DMS114 treated with DMSO at 0.1 percent for 48 hours (cell line): ENCODE measurements around the gene ANP32E.

Source experiments
- DNase-seq: peaks from one replicate; lab custom pipeline; 2025; ENCODE audit not compliant: unreplicated experiment; lab: John Stamatoyannopoulos, UW

ANP32E gene

DNA sequence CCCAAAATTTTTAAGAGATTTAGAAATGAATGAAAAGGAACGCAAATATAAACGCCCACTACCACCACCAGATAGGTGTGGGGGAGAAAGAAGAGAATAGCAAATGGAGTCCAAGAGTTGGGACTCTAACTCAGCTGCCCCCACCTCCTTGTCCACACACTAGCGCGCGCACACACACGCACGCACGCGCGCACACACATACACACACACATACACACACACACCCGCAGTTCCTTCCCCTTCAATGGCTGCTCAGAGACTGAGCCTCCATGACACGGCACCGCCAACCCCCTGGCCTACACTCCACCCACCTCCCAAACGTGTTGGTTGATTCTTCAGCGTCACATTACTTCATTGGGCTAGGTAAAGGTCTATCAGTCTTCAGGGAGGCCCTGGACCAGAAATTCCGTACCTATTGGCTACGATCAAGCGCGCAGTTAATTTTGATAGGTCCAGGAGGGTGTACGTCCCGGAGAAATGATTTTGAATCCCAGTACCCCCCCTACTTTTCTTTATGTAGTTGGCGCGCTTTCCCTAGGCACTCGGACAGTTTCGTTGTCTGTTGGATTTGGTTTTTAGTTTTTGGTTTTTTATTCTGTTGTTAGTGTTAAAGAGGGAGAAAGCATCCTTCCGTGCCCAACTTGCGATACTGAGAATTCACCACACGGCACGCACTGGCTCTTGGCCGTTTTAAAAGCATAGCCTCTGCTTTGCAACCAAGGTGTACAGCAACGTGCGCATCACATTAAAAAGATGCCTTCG lies at the start of gene ANP32E:
Gene ANP32E, minus strand, starts transcription at position 261 of the 762 bp plus-strand sequence. CDS start 326 bp downstream, outside the sequence.
- peak; percentile 100 for DNase-seq

DNA sequence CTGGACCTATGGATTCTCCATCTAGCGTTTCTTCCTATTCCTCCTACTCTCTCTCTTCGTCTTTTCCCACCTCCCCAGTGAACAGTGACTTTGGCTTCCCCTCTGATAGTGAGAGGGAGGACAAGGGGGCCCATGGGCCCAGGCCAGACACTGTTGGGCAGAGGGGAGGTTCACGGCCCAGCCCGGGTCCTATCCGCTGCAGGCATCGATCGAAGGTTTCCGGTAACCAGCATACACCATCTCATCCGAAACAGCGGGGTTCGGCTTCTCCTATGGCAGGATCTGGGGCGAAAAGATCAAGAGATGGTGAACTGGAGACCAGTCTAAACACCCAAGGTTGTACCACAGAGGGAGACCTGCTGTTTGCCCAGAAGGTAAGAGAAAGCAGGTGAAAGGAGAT lies 47.3 kb upstream of the ANP32E start:
- DNase-seq = no peak

DNA sequence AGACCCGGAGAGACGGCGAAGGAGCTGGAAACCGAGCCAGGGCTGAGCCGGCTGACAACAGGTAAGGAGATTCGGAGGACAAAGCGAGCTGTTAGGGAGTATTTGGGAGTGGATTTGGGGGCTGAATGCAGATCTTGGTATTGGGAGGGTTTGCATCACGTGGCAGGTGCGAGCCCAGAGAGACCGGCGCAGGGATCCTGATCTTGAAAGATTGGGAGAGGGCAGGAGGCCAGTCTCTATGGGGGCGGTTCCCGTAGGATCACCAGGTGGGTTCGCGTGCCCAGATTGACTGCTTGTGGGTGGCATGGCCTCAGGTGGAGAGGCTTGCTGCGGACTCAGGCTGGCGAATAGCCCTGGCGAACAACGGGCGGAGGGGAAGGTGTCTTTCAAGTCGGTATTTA lies 46.6 kb upstream of the ANP32E start:
- no peak for DNase-seq

DNA sequence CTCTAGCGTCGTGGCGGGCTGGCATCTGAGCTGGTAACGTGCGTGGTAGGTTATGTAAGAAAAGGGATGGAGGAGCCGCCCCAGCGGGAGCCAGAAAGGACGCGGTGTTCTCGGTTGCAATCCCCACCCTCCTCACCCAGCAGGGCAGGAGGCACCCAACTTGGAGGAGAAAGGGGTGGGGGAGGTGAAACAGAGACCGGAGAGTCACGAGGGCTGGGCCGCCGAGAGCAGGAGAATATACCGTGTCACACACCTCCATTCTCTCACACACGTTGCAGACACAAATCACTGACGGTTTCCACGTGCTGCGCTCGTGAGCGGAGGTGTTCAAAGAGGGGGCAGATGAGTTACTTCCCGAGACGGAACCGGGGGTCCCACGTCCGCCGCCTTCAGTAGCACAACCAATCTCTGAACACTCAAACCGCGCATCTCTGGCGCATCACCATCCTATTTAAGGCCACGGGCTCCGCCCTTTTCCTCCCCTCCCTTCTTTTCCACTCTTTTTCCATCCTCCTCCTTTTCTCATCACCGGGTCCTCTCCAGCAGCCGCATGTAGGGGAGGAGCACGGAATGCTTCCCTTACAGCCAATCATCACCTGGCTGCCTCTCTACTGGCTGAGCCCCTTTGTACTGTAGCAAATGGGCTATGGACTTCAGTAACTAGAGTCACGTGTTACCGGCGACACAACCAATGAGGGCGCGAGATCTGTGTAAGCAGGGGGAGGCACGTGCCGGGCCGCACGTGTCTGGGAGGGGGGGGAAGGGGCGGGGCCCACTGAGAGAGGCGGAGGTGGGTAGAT lies 46.0 kb upstream of the ANP32E start, which contains the start of gene CIART:
Gene CIART, plus strand, starts transcription at position 797 of the 800 bp plus-strand sequence. CDS start 714 bp downstream, outside the sequence.
- DNase-seq = peak; percentile 97

DNA sequence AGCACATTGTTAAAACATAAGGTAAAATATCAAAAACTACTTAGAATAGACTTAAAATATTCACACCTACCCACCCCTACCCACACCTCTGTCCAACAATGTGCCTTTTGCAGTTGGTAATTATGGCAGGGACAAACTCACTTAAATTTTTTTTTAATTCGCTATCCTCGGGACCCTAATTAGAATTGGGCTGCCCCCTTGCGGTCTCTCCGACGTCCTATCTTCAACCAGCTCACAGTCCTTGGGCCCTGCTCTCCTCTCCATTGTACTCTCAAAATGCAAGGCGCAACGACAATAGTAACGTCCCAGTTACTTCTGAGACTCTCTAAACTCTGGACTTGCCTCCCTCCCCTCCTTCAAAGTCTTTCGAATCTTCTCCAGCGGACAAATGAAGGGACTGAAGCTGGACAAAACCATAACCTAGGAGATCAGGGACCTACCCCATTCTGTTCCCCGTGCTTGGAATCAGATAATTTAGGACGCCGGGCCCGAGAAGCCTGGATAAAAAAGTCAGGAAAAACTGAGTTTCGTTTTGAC lies 45.4 kb upstream of the ANP32E start:
- DNase-seq = peak; percentile 87

DNA sequence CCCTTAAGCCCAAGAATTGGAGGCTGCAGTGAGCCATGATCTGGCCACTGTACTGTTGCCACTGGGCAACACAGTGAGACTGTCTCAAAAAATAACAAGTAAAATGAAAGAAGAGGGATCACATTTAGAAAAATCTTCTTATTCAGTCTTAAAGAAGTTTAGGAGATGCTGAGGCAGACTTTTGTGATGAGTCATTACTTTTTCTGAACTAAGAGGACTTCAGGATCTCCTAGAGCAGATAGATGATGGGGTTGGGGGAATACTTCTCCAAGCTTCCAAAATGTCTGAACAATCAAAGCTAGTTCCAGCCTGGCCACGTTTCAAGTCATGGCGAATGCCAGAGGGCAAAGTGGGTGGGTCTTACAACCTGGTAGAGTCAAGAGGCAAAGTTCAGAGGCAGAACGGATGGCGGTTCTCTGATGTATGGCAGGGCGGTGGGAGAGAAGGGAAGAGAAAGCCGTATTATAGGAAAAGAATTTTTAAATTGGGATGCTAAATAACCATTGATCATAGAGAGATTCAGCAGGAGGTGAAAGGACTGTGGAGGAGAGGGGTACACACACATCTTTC lies 44.3 kb upstream of the ANP32E start:
- DNase-seq = no peak

DNA sequence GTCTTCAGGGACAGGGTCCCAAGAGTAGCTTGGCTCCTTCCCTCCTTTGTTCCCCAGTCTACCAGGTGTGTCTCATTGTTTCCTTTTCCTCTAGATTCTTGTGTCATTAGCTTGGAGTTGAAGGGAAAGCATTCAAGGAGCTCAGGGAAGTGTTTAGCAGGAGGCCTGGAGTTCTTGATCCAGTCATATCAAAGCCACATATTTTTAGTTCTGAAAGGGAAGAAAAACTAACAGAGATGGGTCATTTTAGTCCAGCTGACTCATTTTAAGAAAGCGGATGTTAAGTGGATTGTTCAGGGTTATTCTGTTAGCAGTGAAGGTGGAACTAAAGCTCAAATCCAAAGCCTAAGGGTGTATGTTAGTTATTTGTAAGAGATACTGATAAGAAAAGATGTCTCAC lies 37.4 kb upstream of the ANP32E start:
- DNase-seq = no peak

DNA sequence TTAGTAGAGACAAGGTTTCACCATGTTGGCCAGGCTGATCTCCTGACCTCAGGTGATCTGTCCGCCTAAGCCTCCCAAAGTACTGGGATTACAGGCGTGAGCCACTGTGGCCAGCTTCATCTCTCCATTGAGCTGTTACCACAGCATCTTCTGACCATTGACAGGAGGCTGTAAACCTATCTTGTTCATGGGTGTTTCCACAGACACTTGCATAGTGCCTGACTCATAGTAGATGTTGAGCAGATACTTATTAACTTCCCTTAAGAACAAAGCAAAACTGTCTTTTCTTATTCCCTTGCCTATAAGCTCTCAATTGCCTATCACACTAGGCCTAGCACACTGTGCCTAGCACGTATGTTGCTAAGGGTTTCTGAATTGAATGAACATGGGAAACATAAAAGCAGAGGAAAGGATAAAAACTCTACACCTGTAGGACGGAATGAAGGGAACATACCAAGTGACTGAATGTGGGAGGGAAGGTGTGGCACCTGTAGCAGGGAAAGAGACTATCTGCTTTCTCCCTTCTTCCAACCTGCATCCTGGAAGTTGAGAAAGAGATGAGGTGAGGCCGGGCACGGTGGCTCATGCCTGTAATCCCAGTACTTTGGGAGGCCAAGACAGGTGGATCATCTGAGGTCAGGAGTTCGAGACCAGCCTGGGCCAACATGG lies 35.5 kb upstream of the ANP32E start:
- DNase-seq = no peak

DNA sequence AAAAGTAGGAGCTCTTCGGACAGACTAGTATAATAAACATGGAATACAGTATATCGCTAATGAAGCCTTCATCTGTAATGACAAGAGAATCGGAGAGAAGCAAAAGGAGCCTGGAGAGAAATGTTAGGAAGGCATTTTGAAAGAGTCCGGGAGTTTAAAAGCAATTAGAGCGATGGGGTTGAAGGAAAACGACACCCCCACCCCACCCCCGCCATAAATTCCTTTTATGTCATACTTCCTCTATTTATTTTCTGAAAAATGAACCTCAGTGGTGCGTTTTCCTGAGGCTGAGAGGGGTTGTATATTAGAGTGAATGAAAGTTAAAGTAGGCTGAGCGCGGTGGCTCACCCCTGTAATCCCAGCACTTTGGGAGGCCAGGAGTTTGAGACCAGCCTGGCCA lies 33.5 kb upstream of the ANP32E start:
- no peak for DNase-seq

DNA sequence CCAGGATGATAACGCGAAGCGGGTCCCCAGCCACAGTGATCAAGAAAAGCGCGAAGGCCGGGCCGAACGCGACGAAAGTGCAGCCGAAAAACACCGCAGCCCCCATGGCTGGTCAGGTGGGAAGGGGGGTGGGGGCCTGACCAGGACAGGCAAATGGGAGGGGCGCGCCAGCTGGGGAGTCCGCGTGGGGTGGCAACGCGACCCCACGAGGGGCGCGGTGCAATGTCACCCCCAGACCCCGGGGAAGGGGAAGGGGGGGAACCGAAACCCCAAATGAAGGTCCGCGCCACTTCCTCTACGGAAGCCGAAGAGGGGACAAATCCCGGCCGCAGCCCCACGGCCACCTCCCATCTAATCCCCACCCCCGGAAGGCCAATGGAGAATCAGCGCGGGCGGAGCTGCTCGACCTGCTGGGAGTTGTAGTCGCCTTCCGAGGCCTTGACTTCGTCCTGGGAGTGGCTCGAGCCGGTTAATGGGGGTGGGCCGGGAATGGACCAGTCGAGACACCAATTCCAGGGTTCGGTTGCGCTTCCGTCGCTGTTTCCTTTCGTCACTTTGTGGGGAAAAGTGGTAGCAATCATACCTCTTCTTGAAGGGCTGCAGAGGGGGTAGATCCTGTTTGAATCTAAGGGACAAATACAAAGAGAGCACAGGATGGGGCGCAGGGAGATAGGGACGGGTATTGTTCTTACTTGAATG lies 32.9 kb upstream of the ANP32E start, which contains the start of gene APH1A:
Gene APH1A, minus strand, starts transcription at position 312 of the 699 bp plus-strand sequence. Its CDS starts 206 bp downstream, at position 106.
- peak; percentile 99 for DNase-seq

DNA sequence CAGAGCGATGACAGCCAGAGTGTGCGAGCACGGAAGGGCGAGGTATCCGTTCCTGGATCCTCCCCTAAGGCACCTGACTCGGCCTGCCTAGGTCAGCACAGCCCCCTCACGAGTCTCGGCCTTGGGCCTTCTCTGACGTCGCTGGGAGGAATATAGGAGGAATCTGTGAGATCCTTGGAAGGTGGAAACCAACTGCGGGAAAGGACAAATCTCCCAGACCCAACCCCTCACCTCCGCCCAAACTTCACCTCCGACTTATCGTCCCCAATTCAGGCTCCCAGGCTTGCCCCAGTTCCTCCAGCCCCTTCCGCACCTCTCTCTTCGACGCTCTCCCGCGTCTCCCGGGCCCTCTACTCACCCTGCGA lies 32.4 kb upstream of the ANP32E start:
- DNase-seq = no peak

DNA sequence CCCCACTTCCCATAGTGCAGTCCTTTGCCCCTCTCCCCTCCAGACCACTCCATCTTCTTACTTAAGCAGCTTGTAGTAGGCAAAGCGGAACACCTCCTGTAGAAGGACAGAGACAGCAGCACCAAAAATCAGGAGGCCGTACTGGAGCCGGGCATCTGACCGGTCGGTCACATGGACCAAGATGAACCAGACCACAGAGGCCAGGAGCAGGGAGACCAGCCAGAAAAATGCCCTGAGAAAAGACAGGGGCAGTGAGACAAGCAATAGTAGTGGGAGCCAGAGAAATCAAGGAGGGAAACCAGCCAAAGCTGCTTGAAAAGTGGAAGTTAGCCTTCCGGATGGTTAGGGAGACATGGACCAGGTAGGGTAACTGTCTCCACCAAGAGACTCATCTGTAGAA lies 32.0 kb upstream of the ANP32E start:
- DNase-seq = no peak

DNA sequence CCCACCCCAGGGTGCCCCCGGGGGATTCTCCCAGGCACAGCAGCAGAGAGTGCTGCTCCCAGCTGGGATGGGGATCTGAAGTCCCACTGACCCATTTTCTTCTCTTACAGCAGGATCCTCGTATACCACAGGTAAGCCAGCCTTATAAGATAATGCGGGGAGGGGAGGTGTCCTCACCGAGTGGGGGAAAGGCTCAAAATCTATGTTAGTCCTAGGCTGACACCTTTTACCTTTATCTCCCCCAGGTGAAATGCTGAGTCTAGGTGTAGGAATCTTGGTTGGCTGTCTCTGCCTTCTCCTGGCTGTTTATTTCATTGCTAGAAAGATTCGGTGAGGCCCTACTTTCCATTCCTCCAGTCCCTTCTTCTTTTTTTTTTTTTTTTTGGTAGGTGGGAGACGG lies 27.6 kb upstream of the ANP32E start:
- DNase-seq = no peak

DNA sequence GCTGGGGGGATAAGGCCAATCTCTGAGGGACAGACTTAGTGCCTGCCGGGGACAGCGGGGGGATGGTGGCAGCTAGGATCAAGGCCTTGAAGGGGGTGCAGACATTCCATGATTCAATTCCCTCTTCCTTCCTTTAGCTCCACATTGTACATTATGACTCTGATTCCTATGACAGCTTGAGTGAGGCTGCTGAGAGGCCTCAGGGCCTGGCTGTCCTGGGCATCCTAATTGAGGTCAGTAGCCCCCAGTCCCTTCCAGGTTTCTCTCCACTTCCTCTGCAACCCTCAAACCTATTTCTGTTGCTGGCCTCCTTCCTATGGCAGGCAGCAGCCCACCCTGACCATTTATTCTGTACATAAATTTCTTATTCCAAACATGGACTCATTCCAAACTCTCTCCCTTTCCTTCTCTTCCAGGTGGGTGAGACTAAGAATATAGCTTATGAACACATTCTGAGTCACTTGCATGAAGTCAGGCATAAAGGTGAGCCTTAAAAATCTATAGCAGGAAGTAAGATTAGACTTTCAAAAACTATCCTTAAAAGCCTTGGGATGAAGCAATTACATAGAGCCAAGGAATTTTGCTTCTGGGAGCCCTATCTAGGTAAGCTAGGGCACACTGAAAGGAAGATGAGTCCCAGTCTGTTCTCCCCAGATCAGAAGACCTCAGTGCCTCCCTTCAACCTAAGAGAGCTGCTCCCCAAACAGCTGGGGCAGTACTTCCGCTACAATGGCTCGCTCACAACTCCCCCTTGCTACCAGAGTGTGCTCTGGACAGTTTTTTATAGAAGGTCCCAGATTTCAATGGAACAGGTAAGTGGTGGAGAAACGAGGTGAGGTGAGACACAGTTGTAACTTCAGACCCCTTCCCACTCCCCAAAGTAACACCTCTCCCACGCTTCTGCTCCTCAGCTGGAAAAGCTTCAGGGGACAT lies 26.7 kb upstream of the ANP32E start:
- DNase-seq = no peak

DNA sequence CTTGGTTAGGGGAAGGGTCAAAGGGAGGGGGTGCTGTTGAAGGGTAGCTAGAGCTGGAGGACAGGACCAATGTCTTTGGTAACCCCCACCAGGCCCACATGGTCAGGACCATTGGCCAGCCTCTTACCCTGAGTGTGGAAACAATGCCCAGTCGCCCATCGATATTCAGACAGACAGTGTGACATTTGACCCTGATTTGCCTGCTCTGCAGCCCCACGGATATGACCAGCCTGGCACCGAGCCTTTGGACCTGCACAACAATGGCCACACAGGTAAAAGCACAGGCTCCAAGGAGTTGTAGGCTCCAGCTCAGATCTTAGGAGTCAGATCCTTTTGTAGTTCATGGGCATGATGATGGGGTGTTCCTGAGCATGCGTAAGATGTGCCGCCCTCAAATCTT lies 25.5 kb upstream of the ANP32E start:
- DNase-seq = no peak

DNA sequence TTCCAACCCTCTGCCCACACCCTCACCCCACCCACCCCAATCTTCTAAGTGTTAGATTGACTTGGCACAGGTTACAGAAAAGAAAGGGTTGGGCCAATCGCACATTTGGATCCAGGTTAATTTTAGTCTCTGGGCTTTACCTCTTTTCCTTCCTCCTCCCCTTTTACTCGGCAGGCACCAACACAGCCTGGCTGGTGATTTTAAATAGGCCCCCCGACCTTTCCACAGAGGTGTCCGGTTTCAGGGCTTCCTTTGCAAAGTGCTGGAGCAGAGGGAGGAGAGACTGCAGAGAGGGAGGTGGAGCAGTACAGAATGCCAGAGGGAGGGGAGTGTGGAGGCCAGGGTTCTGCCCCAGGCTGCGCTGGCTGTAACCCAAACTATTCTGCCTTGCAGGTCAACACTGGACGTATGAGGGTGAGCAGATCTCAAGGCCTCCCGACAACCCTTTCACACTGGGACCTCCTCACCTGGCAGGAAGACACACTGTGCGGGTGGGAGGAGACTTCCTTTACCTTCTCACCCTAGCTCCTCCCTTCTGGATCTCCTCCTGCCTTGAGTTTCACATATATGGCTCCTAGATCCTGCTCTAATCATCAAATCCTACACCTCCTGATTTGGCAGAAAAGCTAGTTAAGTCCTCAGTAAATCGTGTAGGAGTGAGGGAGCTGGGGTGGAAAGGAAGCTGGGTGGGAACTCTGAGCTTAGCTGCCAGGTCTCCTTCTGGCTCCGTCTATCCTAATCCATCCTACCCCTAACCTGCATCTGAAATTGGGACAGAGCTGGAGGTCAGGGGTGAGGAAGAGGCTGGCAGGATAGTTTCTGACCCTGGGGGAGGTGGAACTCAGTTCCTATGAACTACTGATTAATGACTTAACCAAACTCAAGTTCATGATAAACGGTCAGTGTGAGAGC lies 24.1 kb upstream of the ANP32E start:
- DNase-seq = no peak

DNA sequence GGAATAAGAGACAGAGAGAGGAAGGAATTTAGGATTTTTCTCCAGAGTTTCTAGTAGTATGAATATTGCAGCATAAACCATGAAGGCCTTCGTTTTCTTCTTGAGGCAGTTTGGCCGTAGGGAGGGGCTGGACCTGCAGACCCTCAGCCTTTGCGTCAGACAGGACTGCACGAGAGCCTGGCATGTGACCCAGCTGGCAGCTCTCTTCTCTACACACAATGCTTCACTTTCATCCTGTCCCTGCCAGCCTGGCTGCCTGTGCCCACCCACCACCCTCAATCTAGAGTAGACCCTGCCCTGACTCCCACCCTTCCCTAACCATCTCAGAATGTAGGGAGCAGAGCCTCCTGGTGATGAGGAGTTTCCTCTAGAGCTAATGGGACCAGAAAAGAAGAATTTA lies 23.3 kb upstream of the ANP32E start:
- DNase-seq = no peak
